HG02763 (cell line): ENCODE results near the gene GRIK4.

Experiments
- ATAC-seq: cut with Tn5 transposase; IDR thresholded peaks from one replicate; pipeline ENCODE4 v1.9.1; 2021; ENCODE audit warnings: mild to moderate bottlenecking, moderate library complexity; ENCODE audit not compliant: unreplicated experiment

Gene GRIK4

DNA sequence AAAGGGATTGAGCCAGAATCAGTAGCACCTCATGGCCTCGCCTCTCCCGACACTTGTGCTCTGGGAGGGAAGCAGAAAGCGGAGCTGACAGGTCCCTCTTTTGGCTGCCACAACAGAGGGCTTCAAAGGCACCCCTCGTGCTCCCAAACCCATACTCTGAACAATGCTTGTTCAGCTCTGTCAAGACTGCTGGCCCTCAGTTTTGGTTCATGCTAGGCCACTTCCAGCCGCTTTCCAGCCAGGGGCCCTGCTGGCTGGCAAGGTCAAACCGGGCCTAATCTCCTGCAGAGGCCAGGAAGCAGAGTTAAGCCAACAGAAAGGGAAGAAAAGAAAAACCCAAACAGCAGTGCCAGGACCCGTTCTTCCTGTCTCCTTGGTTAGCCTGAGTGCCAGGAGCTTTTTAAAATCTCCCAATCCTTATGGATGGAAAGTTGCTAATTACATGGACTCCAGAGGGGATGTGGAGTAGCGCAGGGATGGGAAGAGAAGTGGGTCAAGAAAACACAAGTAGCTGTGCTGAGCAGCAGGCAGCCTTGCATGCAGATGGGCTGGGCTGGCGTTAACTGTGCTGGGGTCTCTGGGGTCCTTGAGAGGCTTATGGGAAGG is 150.6 kb downstream of the GRIK4 start:
- no peak for ATAC-seq

DNA sequence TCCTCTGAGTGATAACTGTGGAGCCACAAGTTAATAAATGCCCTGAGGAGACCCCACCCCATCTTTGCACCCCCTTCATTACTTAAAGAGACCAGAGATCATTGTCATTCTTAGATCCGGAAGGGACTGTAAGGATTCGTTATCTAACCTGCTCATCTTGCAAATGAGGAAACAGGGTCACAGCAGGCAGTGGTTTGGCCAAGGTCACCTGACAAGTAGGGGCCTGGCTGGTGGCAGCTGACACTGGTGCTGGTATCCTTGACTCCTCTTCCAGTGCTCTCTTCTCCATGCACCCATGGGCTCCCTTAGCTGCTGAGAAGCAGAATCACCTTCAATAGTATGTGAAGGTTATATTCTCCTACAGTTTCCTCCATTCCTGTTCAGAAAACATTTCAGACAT is 151.6 kb downstream of the GRIK4 start:
- no peak for ATAC-seq

DNA sequence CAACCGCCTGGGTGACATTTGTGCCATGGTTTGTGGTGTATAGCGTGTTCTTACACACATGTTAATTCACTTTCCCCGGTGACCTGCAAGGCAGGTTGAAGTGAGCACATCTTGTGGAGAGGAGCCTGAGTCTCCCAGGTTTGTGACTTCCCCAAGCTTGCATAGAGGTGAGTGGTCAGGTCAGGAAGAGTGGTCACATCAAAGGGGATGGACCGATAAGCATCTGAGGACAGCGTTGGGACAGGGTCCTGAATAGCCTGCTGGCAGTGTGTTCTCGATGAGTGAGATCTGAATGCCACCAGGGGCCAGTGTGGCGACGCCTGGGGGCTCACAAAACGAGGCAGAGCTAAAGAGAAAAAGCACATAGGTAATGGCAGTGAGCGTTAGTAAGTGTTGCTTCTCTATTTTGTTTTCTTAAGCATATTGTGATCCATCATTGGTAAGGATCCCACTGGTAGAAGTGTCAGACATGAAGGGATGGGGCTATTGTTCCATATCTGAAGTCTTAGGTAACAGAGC is 154.6 kb downstream of the GRIK4 start:
- no peak for ATAC-seq

DNA sequence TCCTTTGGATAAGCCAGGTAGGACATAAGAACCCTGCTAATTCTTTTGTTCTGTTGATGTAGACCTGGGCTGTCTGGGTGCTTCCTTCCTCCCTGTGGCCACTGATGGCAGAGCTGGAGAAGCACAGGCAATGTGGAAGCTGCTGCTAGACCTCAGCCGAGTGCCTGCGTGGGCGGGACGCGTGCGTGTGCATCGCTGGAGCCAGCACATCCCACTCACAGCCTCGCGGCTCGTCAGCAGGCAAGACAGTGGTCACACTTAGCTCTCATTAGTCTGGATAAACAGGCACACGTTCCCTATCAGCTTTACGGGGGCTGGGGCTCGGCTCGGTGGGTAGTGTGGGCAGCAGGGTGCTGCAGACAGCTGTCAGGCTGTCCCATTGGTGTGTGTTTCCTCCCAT is 155.7 kb downstream of the GRIK4 start:
- no peak for ATAC-seq

DNA sequence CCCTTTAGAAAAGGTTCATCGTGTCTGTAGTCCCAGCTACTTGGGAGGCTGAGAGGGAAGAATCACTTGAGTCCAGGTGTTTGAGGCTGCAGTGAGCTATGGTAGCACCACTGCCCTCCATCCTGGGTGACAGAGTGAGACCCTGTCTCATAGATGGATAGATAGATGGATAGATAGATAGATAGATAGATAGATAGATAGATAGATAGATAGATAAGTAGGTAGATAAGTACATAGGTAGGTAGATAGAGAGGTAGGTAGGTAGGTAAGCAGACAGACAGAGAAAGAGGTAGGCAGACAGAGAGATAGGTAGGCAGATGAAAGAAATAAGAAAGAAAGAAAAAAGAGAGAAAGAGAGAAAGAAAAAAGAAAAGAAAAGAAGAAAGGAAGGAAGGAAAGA is 156.4 kb downstream of the GRIK4 start:
- no peak for ATAC-seq

DNA sequence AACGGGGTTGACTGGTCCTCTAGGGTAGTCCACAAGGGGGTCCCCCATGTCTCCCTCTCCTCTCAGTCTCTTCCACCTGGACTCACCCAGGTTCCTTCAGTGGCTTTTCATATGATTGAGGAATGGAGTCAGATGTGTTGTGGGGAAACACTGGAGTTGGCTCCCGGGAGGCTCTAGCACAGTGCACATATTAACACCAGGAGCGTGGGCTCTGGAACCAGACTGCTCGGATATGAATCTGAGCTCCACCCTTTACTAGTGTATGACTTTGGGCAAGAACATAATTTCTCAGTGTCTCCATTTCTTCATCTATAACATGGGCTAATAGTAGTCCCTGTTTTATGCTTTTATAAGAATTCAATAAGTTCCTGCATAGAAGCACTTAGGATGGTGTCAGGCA is 157.0 kb downstream of the GRIK4 start:
- ATAC-seq: no peak

DNA sequence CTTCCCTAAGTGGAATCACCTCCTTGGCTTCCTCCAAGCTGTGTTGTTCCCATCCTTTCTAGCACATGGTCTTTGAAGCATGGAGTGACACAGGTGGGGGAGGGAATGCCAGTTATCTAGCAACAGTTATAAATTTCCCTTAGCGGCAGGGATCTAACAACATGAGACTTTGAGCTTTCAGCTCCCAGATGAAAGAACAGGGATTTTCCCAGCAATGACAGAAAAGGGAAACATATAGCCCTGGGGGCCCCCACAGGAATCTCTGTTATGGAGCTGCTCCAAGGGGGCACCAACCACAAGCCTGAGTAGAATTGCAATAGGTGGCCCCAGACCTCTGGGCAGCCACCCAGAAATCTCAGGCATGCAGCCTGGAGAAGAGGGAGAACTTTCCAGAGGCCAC is 163.0 kb downstream of the GRIK4 start:
- ATAC-seq: no peak

DNA sequence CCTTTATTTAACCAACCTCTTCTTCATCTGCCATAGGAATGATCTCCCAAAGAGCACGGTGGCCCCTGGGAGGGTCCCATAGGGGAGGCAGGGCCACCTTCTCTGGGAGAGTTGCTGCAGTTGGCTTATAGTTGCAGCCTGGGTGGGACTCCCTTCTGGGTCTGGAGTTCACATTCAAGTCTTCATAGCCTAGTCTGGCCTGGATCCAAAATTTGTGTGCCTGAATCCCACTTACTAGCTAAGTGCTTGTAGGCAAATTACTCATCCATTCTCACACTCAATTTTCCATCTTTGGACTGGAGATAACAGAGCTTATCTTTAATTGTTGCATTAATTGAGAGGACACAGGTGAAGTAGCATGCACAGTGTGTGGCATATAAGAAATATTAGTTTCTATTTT is 163.6 kb downstream of the GRIK4 start:
- no peak for ATAC-seq

DNA sequence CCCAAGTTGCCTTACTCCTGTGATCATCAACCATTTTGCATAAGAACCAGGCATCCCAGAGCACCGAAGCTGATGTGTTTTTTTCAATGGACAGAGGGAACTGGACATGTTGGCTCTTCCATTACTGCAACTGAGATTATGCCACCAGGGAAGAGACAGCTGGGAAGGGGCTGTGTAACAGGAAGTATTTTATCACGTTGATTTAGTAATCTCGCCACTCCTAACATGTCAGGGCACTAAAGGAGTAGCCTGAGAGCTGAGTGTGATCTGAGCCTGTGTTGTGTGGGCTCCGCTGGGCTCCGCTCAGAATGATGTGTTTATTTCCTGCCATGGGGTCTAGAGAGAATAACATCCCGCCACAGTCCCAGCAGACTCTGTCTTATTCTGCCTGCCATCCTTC is 165.4 kb downstream of the GRIK4 start:
- no peak for ATAC-seq

DNA sequence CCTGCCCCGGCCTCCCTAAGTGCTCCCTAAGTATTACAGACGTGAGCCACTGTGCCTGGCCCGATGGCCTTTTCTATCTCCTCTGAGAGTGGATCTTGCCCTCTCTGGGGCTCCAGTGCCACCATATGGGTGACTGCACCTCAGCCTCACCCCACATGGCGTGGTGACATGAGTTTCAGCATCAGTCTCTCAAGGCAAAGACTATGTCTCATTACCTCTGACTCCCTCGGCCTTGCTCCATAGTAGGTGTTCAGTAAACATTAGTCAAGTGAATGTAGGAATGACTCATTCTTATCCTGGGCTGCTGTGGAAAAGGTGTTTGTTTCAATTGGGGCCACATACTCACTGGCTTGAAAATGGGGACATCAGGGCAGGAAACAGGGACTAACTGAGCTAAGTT is 168.8 kb downstream of the GRIK4 start:
- ATAC-seq: no peak

DNA sequence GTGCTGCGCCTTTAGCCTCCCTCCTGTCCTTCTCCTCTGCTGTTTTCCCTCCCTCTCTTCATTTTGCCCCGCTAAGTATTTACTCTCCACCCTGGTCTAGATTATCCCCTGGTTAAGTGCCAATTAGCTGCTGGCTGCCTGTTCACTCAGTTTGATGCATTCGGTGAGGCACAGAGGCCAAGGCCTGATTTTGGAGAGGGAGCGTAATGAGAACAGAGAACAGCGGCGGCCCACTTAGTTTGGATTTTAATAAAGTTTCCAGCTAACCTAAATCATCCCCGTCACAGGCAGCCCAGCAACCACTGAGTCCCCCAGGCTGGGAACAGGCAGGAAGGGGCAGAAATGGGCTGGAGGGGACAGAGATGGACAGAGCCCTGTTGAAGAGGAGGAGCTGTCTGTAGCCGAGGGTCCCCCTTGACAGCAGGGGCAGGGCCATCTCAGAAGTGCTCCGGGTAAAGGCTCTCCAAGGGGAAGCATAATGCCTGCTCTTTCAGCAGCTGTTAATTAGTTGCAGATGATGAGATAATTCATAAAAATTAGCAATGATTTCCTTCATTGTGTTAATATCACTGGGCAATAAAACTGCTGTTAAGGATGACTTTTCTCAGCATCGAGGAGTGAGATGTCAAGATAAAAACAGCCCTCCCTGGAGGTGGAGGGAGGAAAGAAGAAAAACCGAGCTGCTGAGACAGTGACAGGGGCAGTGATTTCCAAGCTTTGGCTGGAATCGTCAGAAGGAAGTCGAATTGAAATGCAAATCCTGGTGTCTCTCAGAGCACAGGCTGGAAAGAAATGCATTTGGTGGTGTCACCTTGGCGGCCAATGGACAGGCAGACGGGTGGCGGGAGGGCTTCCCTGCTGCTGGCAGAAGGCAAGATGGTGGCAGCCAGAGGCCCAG is 170.1 kb downstream of the GRIK4 start:
- ATAC-seq: no peak

DNA sequence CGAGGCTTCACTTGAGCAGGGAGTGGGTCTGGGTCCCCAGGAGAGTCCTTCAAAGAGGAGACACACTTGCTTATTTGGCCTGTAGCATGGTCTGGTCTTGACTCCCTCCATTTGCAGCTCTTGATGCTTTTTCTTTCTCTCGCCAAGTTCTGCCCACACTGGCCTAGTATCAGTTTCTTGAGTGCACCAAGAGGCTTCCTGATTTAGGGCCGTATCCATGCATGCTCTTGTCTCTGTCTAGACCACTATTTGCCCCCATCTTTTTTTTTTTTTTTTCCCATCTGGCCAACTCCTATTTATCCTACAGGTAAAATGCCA is 170.7 kb downstream of the GRIK4 start:
- ATAC-seq: no peak

DNA sequence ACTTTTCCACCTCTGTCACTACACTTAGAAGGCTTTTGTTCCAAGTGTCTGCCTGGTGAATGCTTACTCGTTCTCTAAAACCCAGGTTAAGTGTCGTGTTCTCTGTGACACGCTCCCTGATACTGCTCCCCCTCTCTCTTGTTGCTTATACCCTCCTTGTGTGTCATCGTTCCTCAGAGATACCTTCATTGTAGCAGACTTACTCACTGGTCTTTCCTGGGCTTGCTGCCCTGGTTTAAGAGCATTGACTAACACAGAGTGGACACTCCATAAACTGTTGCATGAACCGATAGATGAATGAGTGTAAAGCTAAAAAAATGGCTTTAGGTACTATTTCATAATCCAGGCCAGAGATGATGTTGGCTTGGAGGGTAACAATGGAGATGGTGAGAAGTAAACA is 171.3 kb downstream of the GRIK4 start:
- no peak for ATAC-seq

DNA sequence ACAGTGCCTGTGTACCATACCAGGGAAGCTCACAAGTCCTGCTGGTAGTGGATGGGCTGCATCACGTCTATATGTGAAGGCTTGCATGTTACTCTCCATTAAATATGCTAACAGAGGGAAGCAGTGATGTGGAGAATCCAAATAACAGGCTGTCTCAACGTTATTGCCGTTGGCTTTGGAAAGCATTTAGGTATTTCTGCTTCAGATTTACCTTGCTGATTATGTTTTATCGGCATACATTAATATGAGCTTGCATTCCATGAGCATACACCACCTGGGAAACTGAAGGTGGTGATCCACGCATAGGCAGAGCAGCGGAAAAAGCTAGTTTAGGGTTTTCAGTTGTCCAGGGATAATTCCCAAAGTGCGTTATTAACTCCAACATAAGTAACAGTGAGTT is 175.0 kb downstream of the GRIK4 start:
- no peak for ATAC-seq

DNA sequence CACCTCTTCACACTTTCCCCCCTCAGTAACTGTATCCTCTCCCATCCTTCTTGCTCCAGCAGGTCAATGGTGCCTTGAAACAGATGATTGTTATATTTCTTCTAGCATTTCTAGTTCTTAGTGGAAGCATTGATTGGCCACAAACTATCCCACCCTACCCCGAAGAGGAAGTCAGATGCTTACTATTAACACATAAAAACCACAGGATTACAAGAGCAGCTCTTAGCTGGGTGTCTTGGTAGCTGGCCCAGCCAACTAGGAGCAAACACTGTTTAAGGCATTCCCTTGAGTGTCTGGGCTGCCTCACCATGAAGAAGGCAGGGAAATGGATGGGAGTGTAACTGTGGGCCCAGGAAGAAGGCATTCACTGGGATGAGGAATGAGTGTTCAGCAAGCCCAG is 176.6 kb downstream of the GRIK4 start:
- no peak for ATAC-seq

DNA sequence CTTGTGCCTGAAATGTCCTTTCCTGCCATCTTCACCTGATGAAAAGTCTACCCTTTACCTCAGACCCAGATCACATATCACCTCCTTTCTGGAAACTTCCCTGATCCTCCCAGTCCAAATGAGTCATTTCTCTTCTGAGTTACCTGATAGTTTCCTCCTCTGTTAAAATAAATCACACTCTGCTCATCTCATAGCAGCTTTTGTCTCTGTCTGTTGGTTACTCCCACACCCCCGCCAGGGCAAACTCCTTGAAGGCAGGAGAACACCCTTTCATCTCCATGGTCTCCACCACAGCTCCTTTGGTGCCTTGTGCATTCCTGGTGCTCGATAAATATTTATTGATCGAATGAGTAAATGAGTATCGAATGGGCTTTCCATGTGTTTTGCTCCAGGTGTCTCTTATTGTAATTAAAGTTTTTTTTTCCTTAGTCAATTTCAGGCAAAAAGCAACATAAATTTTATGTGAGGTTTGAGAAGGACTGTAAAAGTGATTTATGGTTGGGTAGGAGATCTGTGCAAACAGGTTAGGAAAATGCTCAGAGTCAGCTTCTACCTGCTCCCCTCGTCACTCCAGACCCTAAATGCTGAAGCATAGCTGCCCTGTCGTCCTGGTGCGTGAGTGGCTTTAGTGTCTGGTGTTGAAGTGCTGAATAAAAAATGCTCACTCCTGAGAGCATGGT is 178.2 kb downstream of the GRIK4 start:
- ATAC-seq: no peak

DNA sequence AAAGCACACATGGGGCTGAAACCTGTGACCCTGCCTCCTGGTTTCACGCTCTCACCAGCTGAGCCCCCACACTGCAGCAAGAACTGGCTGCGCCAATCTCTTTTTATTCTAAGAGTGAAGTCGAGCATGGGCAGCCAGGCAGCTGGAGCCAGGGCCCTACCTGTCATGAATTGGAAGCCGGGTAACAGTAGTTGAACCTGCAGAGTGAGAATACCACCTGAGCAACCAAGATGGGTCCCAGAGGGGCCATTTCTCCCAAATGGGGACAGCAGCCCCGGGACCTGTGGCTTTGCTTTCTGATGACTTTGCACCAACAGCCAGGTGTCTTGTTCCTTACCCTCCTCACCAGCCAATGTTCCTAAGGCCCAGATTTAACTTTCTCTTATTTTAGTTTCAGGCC is 178.9 kb downstream of the GRIK4 start:
- no peak for ATAC-seq

DNA sequence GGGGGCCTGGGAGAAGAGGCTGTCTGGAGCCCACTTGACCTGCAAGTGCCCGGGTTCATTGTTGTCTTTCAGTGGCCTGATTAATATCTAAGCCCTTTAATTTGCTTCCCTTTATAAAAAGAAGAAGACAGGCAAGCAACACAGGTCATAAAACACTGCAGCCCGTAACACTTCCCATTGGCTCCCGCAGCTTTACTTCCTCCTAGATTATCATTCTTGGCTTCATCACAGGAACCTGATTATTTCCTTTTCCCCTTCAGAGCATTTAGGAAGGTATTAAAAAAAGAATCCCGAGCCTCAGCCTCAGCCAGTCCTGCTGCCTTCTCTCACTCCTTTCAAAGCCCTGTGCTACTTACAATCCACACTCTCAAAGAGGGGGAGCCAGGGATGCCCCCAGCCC is 183.2 kb downstream of the GRIK4 start:
- no peak for ATAC-seq

DNA sequence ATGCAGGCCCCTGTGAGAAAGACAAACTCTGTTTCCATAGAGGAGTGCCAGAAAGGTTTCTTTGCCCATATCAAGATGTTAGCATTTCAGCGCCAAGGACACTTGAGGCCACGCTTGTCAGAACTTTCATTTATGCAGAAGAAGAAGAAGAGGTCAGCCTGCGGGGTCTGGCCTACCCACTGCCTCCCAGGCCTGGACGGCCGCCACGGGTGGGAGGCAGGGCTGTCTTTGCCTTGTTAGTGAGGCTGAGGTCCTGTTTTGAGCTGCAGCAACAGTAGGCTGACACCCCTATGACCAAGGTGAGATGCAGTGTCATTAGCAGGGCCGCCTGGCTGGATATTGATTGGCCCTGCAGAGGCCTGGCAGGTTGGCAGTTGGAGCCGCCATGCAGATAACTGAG is 183.9 kb downstream of the GRIK4 start:
- no peak for ATAC-seq

DNA sequence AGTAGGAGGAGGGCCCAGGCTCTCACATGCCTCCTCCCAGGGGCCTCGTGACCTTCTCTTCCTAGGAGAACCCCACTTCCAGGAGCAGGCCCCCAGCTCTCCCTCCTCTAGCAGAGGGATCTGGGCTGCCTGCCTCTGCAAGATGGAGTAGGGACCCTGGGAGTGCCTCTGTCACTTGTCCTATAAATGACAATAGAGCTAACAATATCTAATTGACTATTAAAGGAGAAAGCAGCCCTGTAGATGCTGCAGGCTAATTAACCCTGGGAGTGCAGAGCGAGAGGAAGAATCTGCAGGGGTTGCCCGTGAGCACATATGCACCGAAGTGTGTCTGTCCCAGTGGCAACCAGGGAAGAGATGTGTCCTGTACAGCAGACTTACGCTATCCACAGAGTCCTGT is 184.4 kb downstream of the GRIK4 start:
- ATAC-seq: no peak

DNA sequence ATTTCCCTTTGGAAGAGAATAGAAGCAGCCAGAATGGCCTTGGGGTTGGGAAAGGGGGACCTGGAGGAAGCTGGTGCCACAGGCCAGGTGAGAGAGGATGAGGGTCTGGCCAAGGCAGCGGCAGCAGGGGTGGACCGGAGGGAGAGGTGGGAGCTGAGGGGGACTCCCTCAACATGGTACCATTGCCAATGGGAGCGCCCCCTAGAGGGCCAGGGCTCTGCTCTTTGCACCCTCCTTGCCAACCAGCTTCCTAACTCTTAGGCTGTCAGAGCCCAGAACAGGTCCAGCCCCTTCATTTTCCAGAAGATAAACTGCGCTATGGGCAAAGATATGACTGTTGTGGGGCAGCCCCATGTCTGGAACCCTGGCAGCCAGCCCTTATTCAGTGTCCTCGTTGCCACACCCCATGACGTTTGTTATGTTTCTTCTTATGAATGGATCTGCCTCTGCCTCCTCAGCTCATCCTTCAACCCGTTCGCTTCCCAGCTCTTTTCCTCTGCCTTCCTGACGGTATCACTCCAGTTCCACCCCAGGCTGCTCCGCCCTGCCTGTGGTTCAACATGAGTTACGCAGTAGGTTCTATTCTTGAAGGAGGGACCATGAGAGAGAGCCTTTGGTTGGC is 185.2 kb downstream of the GRIK4 start:
- no peak for ATAC-seq

DNA sequence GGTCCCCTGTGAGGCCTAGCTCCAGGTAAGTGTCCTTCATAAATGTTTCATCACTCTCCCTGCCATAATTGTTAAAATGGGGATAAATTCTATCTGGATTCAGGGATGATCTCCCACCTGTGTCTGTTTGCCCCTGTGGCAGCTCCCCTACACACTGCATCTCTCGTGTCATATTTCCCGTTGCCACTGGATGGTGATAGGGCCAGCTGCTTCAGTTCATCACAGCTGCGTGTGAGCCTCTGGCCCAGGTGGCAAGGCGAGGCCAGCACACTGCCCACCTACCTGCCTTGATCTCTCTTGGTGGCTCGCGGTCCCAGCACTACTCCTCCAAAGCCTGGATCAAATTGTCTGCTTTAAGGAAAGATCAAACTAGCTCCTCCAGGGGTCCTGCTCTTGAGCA is 187.4 kb downstream of the GRIK4 start:
- no peak for ATAC-seq
